Prostate gland (tissue), 2 donors: Measurements from ENCODE around the gene BZW2.

Experiments
- POLR2A ChIP-seq: fragments of 450-650 bp; IDR thresholded peaks from one replicate; pipeline ENCODE4 v1.6.1; 2016; ENCODE audit warnings: antibody characterized with exemption, mild to moderate bottlenecking
- POLR2AphosphoS5 ChIP-seq: sonication (generic); formaldehyde crosslinking; IDR thresholded peaks from one replicate; pipeline ENCODE4 v1.6.1; 2017; ENCODE audit warnings: antibody characterized with exemption
- TF ChIP-seq, protein P1 (sequence below), 4 experiments: fragments of 200-600 bp in 2 of 4; fragments of 450-650 bp in 2 of 4; sonication (generic) in 2 of 4; IDR thresholded peaks; 1 replicate in 3 of 4; 2 replicates in 1 of 4; pipeline ENCODE4 v1.5.1; 2016 to 2019; ENCODE audit warnings: antibody characterized with exemption in 4 of 4, mild to moderate bottlenecking in 2 of 4, moderate library complexity in 2 of 4

GRCh38 chr7:16732828-16733227 lies 86.8 kb downstream of the BZW2 start:
- TF ChIP-seq, protein P1, sequence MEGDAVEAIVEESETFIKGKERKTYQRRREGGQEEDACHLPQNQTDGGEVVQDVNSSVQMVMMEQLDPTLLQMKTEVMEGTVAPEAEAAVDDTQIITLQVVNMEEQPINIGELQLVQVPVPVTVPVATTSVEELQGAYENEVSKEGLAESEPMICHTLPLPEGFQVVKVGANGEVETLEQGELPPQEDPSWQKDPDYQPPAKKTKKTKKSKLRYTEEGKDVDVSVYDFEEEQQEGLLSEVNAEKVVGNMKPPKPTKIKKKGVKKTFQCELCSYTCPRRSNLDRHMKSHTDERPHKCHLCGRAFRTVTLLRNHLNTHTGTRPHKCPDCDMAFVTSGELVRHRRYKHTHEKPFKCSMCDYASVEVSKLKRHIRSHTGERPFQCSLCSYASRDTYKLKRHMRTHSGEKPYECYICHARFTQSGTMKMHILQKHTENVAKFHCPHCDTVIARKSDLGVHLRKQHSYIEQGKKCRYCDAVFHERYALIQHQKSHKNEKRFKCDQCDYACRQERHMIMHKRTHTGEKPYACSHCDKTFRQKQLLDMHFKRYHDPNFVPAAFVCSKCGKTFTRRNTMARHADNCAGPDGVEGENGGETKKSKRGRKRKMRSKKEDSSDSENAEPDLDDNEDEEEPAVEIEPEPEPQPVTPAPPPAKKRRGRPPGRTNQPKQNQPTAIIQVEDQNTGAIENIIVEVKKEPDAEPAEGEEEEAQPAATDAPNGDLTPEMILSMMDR (IDR thresholded peaks at IDR 0.05) = no peak
- TF ChIP-seq POLR2A (no peak), POLR2AphosphoS5 (no peak)
